IPS-20b (cell line): ENCODE results near the gene RERE.
"Not testable (repeated sequence)": the region's sequence is repeated elsewhere in the genome, so short reads cannot be mapped to it uniquely, and the experiment has no call there.

ENCODE experiments used
- H3K27ac ChIP-seq: one replicate; pipeline ENCODE4 v1.5.1; 2013; ENCODE audit warnings: low read length
- H3K27me3 ChIP-seq: 2 replicates; pipeline ENCODE4 v1.6.1; 2013; ENCODE audit warnings: mild to moderate bottlenecking, low read length, inconsistent platforms; ENCODE audit not compliant: insufficient read depth
- H3K36me3 ChIP-seq: 2 replicates; pipeline ENCODE4 v1.6.1; 2013; ENCODE audit warnings: low read depth, mild to moderate bottlenecking, inconsistent platforms, low read length, moderate library complexity; ENCODE audit not compliant: insufficient read depth
- H3K4me1 ChIP-seq: 2 replicates; pipeline ENCODE4 v1.6.1; 2013; ENCODE audit warnings: mild to moderate bottlenecking, control low read depth, inconsistent platforms, low read length, moderate library complexity; ENCODE audit not compliant: insufficient read depth
- H3K4me3 ChIP-seq: 2 replicates; pipeline ENCODE4 v1.5.1; 2013; ENCODE audit warnings: mild to moderate bottlenecking, low read length, inconsistent platforms
- H3K9ac ChIP-seq: 2 replicates; pipeline ENCODE4 v1.6.1; 2013; ENCODE audit warnings: low read depth, mild to moderate bottlenecking, inconsistent platforms, low read length, moderate library complexity
- H3K9me3 ChIP-seq: 2 replicates; pipeline ENCODE4 v1.6.1; 2013; ENCODE audit warnings: mild to moderate bottlenecking, low read depth, low read length, inconsistent platforms; ENCODE audit not compliant: insufficient read depth

RERE gene

DNA sequence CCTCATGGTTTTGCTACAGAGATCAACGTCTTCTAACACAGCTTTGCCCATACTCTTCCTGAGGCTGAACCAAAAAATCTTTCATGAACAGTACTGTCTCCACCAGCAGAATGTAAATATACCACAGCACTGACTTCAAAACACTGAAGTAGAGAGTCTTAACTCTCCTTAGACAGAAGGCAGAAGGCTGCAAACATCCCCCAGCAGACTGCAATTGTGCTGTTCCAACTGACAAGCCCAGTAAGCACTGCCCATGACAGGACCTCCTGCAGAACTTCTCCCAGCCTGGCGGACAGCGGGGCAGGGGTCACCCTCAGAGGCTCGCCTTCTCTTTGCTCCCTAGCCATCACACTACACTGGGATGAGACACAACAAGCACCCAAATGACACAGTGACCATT, 218.7 kb downstream of the RERE start:
- Histone ChIP-seq H3K9ac (no peak overlapping the region), H3K27me3 (no peaks in the 10 kb centered on the region), H3K36me3 (peaks cover 9% of the 10 kb centered on the region; the same call in 1 of the 2 replicates), H3K4me3 (no peak overlapping the region), H3K27ac (no peak overlapping the region), H3K4me1 (peaks cover 13% of the 10 kb centered on the region; the same call in 1 of the 2 replicates), H3K9me3 (no peaks in the 10 kb centered on the region)

- Histone ChIP-seq H3K9ac (no peak overlapping the region), H3K9me3 (no peaks in the 10 kb centered on the region), H3K27ac (no peak overlapping the region), H3K4me3 (no peak overlapping the region), H3K36me3 (peaks cover 9% of the 10 kb centered on the region; the same call in 1 of the 2 replicates), H3K27me3 (no peaks in the 10 kb centered on the region), H3K4me1 (peaks cover 13% of the 10 kb centered on the region; the same call in 1 of the 2 replicates)
Measured at GRCh38 chr1:8598060-8598724, 219.2 kb downstream of the RERE start.

GRCh38 chr1:8597455-8597854, 220.0 kb downstream of the RERE start:
- no peak overlapping the region for H3K4me3 ChIP-seq
- no peaks in the 10 kb centered on the region for H3K27me3 ChIP-seq
- H3K9ac ChIP-seq: no peak overlapping the region
- H3K4me1 ChIP-seq: peaks cover 17% of the 10 kb centered on the region
- H3K27ac ChIP-seq: no peak overlapping the region
- no peaks in the 10 kb centered on the region for H3K9me3 ChIP-seq
- H3K36me3 ChIP-seq: peaks cover 9% of the 10 kb centered on the region; the same call in 1 of the 2 replicates

- Histone ChIP-seq H3K4me1 (peaks cover 23% of the 10 kb centered on the region), H3K36me3 (peaks cover 5% of the 10 kb centered on the region; the same call in 1 of the 2 replicates), H3K9me3 (no peaks in the 10 kb centered on the region), H3K9ac (no peak overlapping the region), H3K27me3 (no peaks in the 10 kb centered on the region), H3K4me3 (no peak overlapping the region), H3K27ac (no peak overlapping the region)
Measured at GRCh38 chr1:8595941-8596340, 221.5 kb downstream of the RERE start.

DNA sequence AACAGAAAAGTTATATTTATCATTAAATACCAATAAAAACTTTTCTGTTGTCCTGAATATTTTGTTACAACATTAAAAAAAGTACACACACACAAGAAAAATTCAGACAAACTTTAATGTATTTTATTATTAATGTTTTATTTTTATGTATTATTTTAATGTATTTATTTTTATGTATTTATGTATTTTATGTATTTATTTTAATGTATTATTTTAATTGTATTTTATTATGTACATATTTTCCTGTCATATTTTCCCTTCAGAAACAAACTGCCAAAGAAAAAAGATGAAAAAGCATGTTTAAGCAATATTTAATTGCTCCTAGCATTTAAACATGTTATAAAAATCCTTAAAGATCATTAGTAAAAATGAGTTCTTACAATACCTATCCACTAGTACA, 222.1 kb downstream of the RERE start:
- H3K36me3 ChIP-seq: peaks cover 5% of the 10 kb centered on the region; the same call in 1 of the 2 replicates
- H3K9ac ChIP-seq: no peak overlapping the region
- no peak overlapping the region for H3K27ac ChIP-seq
- no peaks in the 10 kb centered on the region for H3K27me3 ChIP-seq
- no peaks in the 10 kb centered on the region for H3K9me3 ChIP-seq
- no peak overlapping the region for H3K4me3 ChIP-seq
- peaks cover 23% of the 10 kb centered on the region for H3K4me1 ChIP-seq

GRCh38 chr1:8593292-8593691, 224.1 kb downstream of the RERE start:
- H3K9me3 ChIP-seq, H3K36me3 ChIP-seq, H3K27me3 ChIP-seq, H3K4me3 ChIP-seq, H3K9ac ChIP-seq, H3K27ac ChIP-seq: not testable (repeated sequence)
- H3K4me1 ChIP-seq: peaks cover 13% of the 10 kb centered on the region

GRCh38 chr1:8591569-8591968, 225.9 kb downstream of the RERE start:
- no peaks in the 10 kb centered on the region for H3K27me3 ChIP-seq
- H3K9ac ChIP-seq: no peak overlapping the region
- H3K27ac ChIP-seq: no peak overlapping the region
- H3K4me1 ChIP-seq: peaks cover 13% of the 10 kb centered on the region
- no peaks in the 10 kb centered on the region for H3K36me3 ChIP-seq
- no peaks in the 10 kb centered on the region for H3K9me3 ChIP-seq
- no peak overlapping the region for H3K4me3 ChIP-seq

DNA sequence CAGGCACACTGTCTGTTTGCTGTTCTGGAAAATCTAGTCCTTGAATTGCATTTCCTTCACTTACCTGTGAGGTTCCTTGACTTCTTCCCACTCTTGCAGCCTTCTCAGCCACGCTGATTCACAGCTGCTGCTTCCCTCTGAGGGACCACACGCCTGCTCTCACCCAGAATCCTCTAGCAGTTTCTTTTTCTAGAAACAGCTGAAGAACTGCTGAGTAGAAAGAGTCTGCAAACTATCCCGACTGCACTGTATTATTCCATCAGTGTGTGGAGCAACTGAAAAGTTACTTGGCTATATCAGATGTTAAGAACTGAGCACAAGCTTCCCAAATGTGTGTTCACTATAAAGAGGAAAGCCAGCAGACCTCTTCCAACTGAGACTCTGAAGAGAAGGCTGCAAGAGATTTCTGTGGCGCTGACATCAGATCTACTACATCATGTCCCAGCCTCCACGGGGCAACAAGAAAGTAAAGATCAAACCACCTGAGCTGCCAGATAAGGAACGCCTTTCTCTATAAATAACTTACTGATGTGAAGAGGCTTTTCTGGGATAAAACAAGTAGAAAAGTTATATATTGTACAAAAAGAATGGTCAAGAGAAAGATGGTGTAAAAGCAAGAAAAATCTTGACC, 226.6 kb downstream of the RERE start:
- no peak overlapping the region for H3K27ac ChIP-seq
- no peak overlapping the region for H3K9ac ChIP-seq
- no peaks in the 10 kb centered on the region for H3K27me3 ChIP-seq
- H3K4me1 ChIP-seq: peaks cover 13% of the 10 kb centered on the region
- no peaks in the 10 kb centered on the region for H3K9me3 ChIP-seq
- H3K36me3 ChIP-seq: no peaks in the 10 kb centered on the region
- H3K4me3 ChIP-seq: no peak overlapping the region

GRCh38 chr1:8589571-8589970, 227.9 kb downstream of the RERE start:
- no peaks in the 10 kb centered on the region for H3K9me3 ChIP-seq
- H3K4me3 ChIP-seq: no peak overlapping the region
- no peak overlapping the region for H3K9ac ChIP-seq
- peaks cover 13% of the 10 kb centered on the region for H3K4me1 ChIP-seq
- H3K27me3 ChIP-seq: no peaks in the 10 kb centered on the region
- H3K36me3 ChIP-seq: no peaks in the 10 kb centered on the region
- H3K27ac ChIP-seq: no peak overlapping the region

GRCh38 chr1:8587784-8588183, 229.7 kb downstream of the RERE start:
- no peak overlapping the region for H3K4me3 ChIP-seq
- no peaks in the 10 kb centered on the region for H3K9me3 ChIP-seq
- H3K27ac ChIP-seq: no peak overlapping the region
- peaks cover 11% of the 10 kb centered on the region for H3K4me1 ChIP-seq
- no peaks in the 10 kb centered on the region for H3K27me3 ChIP-seq
- H3K9ac ChIP-seq: no peak overlapping the region
- no peaks in the 10 kb centered on the region for H3K36me3 ChIP-seq

- no peak overlapping the region for H3K9ac ChIP-seq
- no peak overlapping the region for H3K4me3 ChIP-seq
- H3K27me3 ChIP-seq: no peaks in the 10 kb centered on the region
- H3K4me1 ChIP-seq: peaks cover 3% of the 10 kb centered on the region; the same call in 1 of the 2 replicates
- no peak overlapping the region for H3K27ac ChIP-seq
- H3K9me3 ChIP-seq: no peaks in the 10 kb centered on the region
- H3K36me3 ChIP-seq: no peaks in the 10 kb centered on the region
Measured at GRCh38 chr1:8586438-8586837, 231.0 kb downstream of the RERE start.

DNA sequence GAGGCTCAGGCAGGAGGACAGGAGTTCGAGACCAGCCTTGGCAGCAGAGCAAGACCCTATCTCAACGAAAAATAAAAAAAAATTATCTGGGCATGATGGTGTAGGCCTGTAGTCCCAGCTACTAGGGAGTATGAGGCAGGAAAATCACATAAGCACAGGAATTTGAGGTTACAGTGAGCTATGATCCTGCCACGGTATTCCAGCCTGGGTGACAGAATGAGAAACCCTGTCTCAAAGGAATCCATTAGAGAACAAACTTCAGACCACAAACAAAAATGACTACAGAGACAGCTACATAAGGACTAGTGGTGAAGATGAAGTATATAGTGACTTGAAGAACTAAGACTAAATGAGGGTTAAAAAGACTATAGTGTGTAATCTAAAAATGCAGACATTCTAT, 233.1 kb downstream of the RERE start:
- Histone ChIP-seq H3K9ac (no peak overlapping the region), H3K4me1 (peaks cover 3% of the 10 kb centered on the region; the same call in 1 of the 2 replicates), H3K9me3 (no peaks in the 10 kb centered on the region), H3K4me3 (no peak overlapping the region), H3K27me3 (no peaks in the 10 kb centered on the region), H3K27ac (no peak overlapping the region), H3K36me3 (no peaks in the 10 kb centered on the region)
